ENCODE data around the gene PPME1.

The PPME1 gene

GRCh38 chr11:74142624-74143023 is 28.5 kb upstream of the PPME1 start:
- Mint-ChIP-seq H3K27me3 (no peaks in the 10 kb centered on the region), H3K9me3 (no peaks in the 10 kb centered on the region), H3K4me3 (no peak overlapping the region), H3K4me1 (no peaks in the 10 kb centered on the region), H3K36me3 (peaks cover 31% of the 10 kb centered on the region), H3K27ac (no peak overlapping the region)
- ATAC-seq = no peak

GRCh38 chr11:74144592-74144991 is 26.5 kb upstream of the PPME1 start:
- Mint-ChIP-seq H3K36me3 (peaks cover 24% of the 10 kb centered on the region), H3K4me3 (no peak overlapping the region), H3K27ac (no peak overlapping the region), H3K4me1 (no peaks in the 10 kb centered on the region), H3K27me3 (no peaks in the 10 kb centered on the region), H3K9me3 (no peaks in the 10 kb centered on the region)
- no peak for ATAC-seq

- Mint-ChIP-seq H3K27me3 (no peaks in the 10 kb centered on the region), H3K4me1 (peaks cover 5% of the 10 kb centered on the region), H3K36me3 (peaks cover 37% of the 10 kb centered on the region), H3K27ac (no peak overlapping the region), H3K4me3 (no peak overlapping the region), H3K9me3 (no peaks in the 10 kb centered on the region)
- no peak for ATAC-seq
Measured at GRCh38 chr11:74147199-74147929, 23.7 kb upstream of the PPME1 start.

- no peaks in the 10 kb centered on the region for H3K27me3 Mint-ChIP-seq
- H3K27ac Mint-ChIP-seq = no peak overlapping the region
- no peak overlapping the region for H3K4me3 Mint-ChIP-seq
- peaks cover 62% of the 10 kb centered on the region for H3K36me3 Mint-ChIP-seq
- ATAC-seq = no peak
- peaks cover 5% of the 10 kb centered on the region for H3K4me1 Mint-ChIP-seq
- no peaks in the 10 kb centered on the region for H3K9me3 Mint-ChIP-seq
Measured at GRCh38 chr11:74153224-74153623, 17.9 kb upstream of the PPME1 start.

GRCh38 chr11:74154620-74155281 is 16.3 kb upstream of the PPME1 start:
- H3K9me3 Mint-ChIP-seq = no peaks in the 10 kb centered on the region
- ATAC-seq = no peak
- no peak overlapping the region for H3K4me3 Mint-ChIP-seq
- no peaks in the 10 kb centered on the region for H3K27me3 Mint-ChIP-seq
- H3K4me1 Mint-ChIP-seq = peaks cover 5% of the 10 kb centered on the region
- peaks cover 59% of the 10 kb centered on the region for H3K36me3 Mint-ChIP-seq
- no peak overlapping the region for H3K27ac Mint-ChIP-seq

GRCh38 chr11:74157169-74157568 is 13.9 kb upstream of the PPME1 start:
- ATAC-seq = no peak
- no peak overlapping the region for H3K27ac Mint-ChIP-seq
- peaks cover 2% of the 10 kb centered on the region for H3K9me3 Mint-ChIP-seq
- no peaks in the 10 kb centered on the region for H3K27me3 Mint-ChIP-seq
- no peak overlapping the region for H3K4me3 Mint-ChIP-seq
- H3K36me3 Mint-ChIP-seq = peaks cover 61% of the 10 kb centered on the region
- peaks cover 7% of the 10 kb centered on the region for H3K4me1 Mint-ChIP-seq

- H3K4me3 Mint-ChIP-seq = no peak overlapping the region
- peaks cover 17% of the 10 kb centered on the region for H3K4me1 Mint-ChIP-seq
- peaks cover 59% of the 10 kb centered on the region for H3K36me3 Mint-ChIP-seq
- no peak overlapping the region for H3K27ac Mint-ChIP-seq
- ATAC-seq = no peak
- no peaks in the 10 kb centered on the region for H3K27me3 Mint-ChIP-seq
- H3K9me3 Mint-ChIP-seq = peaks cover 2% of the 10 kb centered on the region
Measured at GRCh38 chr11:74159642-74160041, 11.4 kb upstream of the PPME1 start.

GRCh38 chr11:74162681-74163467 is 8.2 kb upstream of the PPME1 start:
- H3K4me3 Mint-ChIP-seq = no peak overlapping the region
- peaks cover 2% of the 10 kb centered on the region for H3K9me3 Mint-ChIP-seq
- no peaks in the 10 kb centered on the region for H3K27me3 Mint-ChIP-seq
- ATAC-seq = no peak
- H3K4me1 Mint-ChIP-seq = peaks cover 17% of the 10 kb centered on the region
- no peak overlapping the region for H3K27ac Mint-ChIP-seq
- peaks cover 49% of the 10 kb centered on the region for H3K36me3 Mint-ChIP-seq

- H3K4me1 Mint-ChIP-seq = peaks cover 3% of the 10 kb centered on the region
- ATAC-seq = no peak
- no peaks in the 10 kb centered on the region for H3K27me3 Mint-ChIP-seq
- no peaks in the 10 kb centered on the region for H3K9me3 Mint-ChIP-seq
- no peak overlapping the region for H3K4me3 Mint-ChIP-seq
- no peak overlapping the region for H3K27ac Mint-ChIP-seq
- peaks cover 18% of the 10 kb centered on the region for H3K36me3 Mint-ChIP-seq
Measured at GRCh38 chr11:74168838-74169237, 2.3 kb upstream of the PPME1 start.

GRCh38 chr11:74169738-74170458 is 1.2 kb upstream of the PPME1 start:
- Mint-ChIP-seq H3K9me3 (no peaks in the 10 kb centered on the region), H3K27ac (no peak overlapping the region), H3K4me1 (peaks cover 6% of the 10 kb centered on the region), H3K27me3 (no peaks in the 10 kb centered on the region), H3K36me3 (peaks cover 7% of the 10 kb centered on the region), H3K4me3 (no peak overlapping the region)
- ATAC-seq = no peak

GRCh38 chr11:74171630-74171968 is 510 bp downstream of the PPME1 start:
- no peaks in the 10 kb centered on the region for H3K9me3 Mint-ChIP-seq

GRCh38 chr11:74171997-74172396 is 908 bp downstream of the PPME1 start:
- Mint-ChIP-seq H3K27me3 (no peaks in the 10 kb centered on the region), H3K4me1 (peaks cover 6% of the 10 kb centered on the region), H3K27ac (no peak overlapping the region), H3K4me3 (no peak overlapping the region), H3K36me3 (no peaks in the 10 kb centered on the region), H3K9me3 (no peaks in the 10 kb centered on the region)
- ATAC-seq = no peak

More at GRCh38 chr11:74171630-74171968, 510 bp downstream of the PPME1 start:
- H3K4me1 Mint-ChIP-seq = peaks cover 6% of the 10 kb centered on the region
- no peak overlapping the region for H3K27ac Mint-ChIP-seq
- H3K27me3 Mint-ChIP-seq = no peaks in the 10 kb centered on the region
- no peaks in the 10 kb centered on the region for H3K36me3 Mint-ChIP-seq
- H3K4me3 Mint-ChIP-seq = no peak overlapping the region
- no peak for ATAC-seq

GRCh38 chr11:74175920-74176319 is 4.8 kb downstream of the PPME1 start:
- Mint-ChIP-seq H3K4me1 (peaks cover 6% of the 10 kb centered on the region), H3K27ac (no peak overlapping the region), H3K4me3 (no peak overlapping the region), H3K27me3 (no peaks in the 10 kb centered on the region), H3K36me3 (no peaks in the 10 kb centered on the region), H3K9me3 (no peaks in the 10 kb centered on the region)
- ATAC-seq = no peak

GRCh38 chr11:74179234-74180052 is 8.4 kb downstream of the PPME1 start:
- Mint-ChIP-seq H3K4me1 (peaks cover 2% of the 10 kb centered on the region), H3K36me3 (peaks cover 6% of the 10 kb centered on the region), H3K4me3 (no peak overlapping the region), H3K27me3 (no peaks in the 10 kb centered on the region), H3K27ac (no peak overlapping the region), H3K9me3 (no peaks in the 10 kb centered on the region)
- no peak for ATAC-seq
